OCI-LY3 (cell line): ENCODE measurements around the gene CCR8.
A peak's percentile ranks its signal among the peaks of the same experiment; 100 is the strongest.

Experiments used
- H2AFZ ChIP-seq: fragments of 200-600, 300-600 bp; shearing (Covaris generic); 2 replicates; pipeline ENCODE4 v1.6.0; 2014; ENCODE audit warnings: antibody characterized with exemption, low read depth, low read length
- H3K27ac ChIP-seq: fragments of 200-600, 300-600 bp; sonication (generic); 2 replicates; pipeline ENCODE4 v1.5.1; 2014; ENCODE audit warnings: mild to moderate bottlenecking, low read length, moderate library complexity, mixed read lengths
- H3K27me3 ChIP-seq: fragments of 200-600, 300-600 bp; sonication (generic); 2 replicates; pipeline ENCODE4 v1.6.1; 2014; ENCODE audit warnings: low read depth, low read length, mixed read lengths
- H3K36me3 ChIP-seq: fragments of 200-600, 300-600 bp; sonication (generic); replicated peaks from 2 replicates; pipeline ENCODE3; 2014; ENCODE audit warnings: low read depth, low read length, mixed read lengths
- H3K4me1 ChIP-seq: fragments of 300-600, 200-600 bp; sonication (generic); 2 replicates; pipeline ENCODE4 v1.6.1; 2014; ENCODE audit warnings: low read length, mixed read lengths
- H3K4me2 ChIP-seq: fragments of 200-600, 300-600 bp; sonication (generic); 2 replicates; pipeline ENCODE4 v1.6.1; 2014; ENCODE audit warnings: low read length, mixed read lengths
- H3K4me3 ChIP-seq: fragments of 300-600, 200-600 bp; sonication (generic); 2 replicates; pipeline ENCODE4 v1.5.1; 2014; ENCODE audit warnings: antibody characterized with exemption, mild to moderate bottlenecking, low read length, moderate library complexity
- H3K79me2 ChIP-seq: fragments of 300-600, 200-600 bp; shearing (Covaris generic); 2 replicates; pipeline ENCODE4 v1.6.1; 2014; ENCODE audit warnings: mild to moderate bottlenecking, low read length, mixed read lengths
- H3K9ac ChIP-seq: fragments of 300-600, 200-600 bp; shearing (Covaris generic); 2 replicates; pipeline ENCODE4 v1.6.0; 2014; ENCODE audit warnings: mild to moderate bottlenecking, low read length, moderate library complexity
- H3K9me3 ChIP-seq: fragments of 200-600, 300-600 bp; shearing (Covaris generic); 2 replicates; pipeline ENCODE4 v1.6.1; 2014; ENCODE audit warnings: low read length, mixed read lengths; ENCODE audit not compliant: insufficient read depth
- H4K20me1 ChIP-seq: fragments of 200-600, 300-600 bp; sonication (generic); 2 replicates; pipeline ENCODE4 v1.6.1; 2016; ENCODE audit warnings: low read length, mixed read lengths; ENCODE audit not compliant: insufficient read depth
- EZH2phosphoT487 ChIP-seq: fragments of 200-600 bp; shearing (Covaris generic); IDR thresholded peaks from 2 replicates; pipeline ENCODE4 v1.6.1; 2018; ENCODE audit warnings: antibody characterized with exemption, mixed run types, low read depth
- TF ChIP-seq, protein P1 (sequence below): fragments of 200-600, 300-600 bp; sonication (generic); IDR thresholded peaks from 2 replicates; pipeline ENCODE4 v1.5.1; 2014; ENCODE audit warnings: antibody characterized with exemption, low read length, low read depth

Gene CCR8

DNA sequence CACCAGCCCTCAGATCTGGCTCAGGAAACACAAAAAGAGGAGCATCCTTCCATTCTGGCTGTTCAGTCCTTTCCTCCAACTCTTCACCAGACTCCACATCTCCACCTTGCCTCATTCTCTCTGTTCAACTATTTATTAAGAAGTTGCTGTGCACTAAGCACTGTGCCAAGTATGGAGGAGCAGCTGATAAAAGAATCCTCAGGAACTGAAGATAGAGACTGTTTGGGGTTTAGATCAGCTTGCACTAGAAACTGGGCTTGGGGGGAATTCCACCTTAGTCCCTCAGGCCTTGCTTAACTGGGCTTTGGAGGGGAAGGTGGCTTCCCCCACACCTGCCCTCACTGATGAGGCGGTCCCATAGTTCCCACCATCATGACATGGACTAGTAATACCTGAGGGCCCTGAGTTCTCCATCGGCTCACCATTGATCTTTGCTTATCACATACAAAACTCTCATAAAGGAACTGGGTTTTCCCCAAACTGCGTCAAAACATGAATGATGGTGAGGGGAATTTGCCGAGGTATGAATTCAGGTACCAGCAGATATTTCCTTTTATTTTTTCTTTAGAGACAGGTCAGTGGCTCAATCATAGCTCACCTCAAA lies 1.7 kb upstream of the CCR8 start:
- Histone ChIP-seq H3K27ac (peak overlapping the region; percentile 29), H3K4me3 (peak overlapping the region; percentile 55), H3K4me2 (peak overlapping the region; percentile 80), H3K27me3 (no peaks in the 10 kb centered on the region), H3K36me3 (no peaks in the 10 kb centered on the region), H3K79me2 (no peaks in the 10 kb centered on the region), H3K9ac (no peak overlapping the region; the same call in 1 of the 2 replicates), H3K9me3 (no peaks in the 10 kb centered on the region), H3K4me1 (peaks cover 27% of the 10 kb centered on the region), H4K20me1 (no peaks in the 10 kb centered on the region), H2AFZ (peak overlapping the region; percentile 66)
- TF ChIP-seq, protein P1, sequence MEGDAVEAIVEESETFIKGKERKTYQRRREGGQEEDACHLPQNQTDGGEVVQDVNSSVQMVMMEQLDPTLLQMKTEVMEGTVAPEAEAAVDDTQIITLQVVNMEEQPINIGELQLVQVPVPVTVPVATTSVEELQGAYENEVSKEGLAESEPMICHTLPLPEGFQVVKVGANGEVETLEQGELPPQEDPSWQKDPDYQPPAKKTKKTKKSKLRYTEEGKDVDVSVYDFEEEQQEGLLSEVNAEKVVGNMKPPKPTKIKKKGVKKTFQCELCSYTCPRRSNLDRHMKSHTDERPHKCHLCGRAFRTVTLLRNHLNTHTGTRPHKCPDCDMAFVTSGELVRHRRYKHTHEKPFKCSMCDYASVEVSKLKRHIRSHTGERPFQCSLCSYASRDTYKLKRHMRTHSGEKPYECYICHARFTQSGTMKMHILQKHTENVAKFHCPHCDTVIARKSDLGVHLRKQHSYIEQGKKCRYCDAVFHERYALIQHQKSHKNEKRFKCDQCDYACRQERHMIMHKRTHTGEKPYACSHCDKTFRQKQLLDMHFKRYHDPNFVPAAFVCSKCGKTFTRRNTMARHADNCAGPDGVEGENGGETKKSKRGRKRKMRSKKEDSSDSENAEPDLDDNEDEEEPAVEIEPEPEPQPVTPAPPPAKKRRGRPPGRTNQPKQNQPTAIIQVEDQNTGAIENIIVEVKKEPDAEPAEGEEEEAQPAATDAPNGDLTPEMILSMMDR, result no peak
- TF ChIP-seq EZH2phosphoT487, result no peak

DNA sequence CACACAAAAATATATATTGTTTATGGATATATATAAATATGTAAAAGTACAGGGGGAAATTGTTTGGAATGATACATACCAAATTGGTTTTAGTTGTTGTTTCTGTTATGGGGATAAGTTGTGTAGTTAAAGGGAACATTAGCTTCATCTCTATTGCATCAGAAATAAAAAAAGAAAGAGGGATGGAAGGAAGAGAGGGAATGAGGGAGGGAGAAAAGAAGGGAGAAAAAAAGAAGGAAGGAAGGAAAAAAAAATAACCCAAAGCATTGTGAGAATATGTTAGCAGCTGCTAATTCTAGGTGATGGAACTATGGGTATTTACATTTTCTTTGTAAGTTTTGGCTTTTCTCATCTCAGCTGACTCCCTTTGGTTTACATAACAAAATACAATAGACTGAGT lies 1.3 kb downstream of the CCR8 start:
- 0 out of 2 replicates have a peak overlapping the region, but pooled peaks have one; percentile 29 for H2AFZ ChIP-seq
- no peaks in the 10 kb centered on the region for H3K9me3 ChIP-seq
- no peak overlapping the region for H3K4me2 ChIP-seq
- TF ChIP-seq, protein P1, result no peak
- no peak for TF ChIP-seq EZH2phosphoT487
- no peak overlapping the region for H3K9ac ChIP-seq
- no peak overlapping the region for H3K27ac ChIP-seq
- H3K4me1 ChIP-seq, result peaks cover 27% of the 10 kb centered on the region
- H3K36me3 ChIP-seq, result no peaks in the 10 kb centered on the region
- no peaks in the 10 kb centered on the region for H3K79me2 ChIP-seq
- no peak overlapping the region for H3K4me3 ChIP-seq
- H4K20me1 ChIP-seq, result no peaks in the 10 kb centered on the region
- no peaks in the 10 kb centered on the region for H3K27me3 ChIP-seq

DNA sequence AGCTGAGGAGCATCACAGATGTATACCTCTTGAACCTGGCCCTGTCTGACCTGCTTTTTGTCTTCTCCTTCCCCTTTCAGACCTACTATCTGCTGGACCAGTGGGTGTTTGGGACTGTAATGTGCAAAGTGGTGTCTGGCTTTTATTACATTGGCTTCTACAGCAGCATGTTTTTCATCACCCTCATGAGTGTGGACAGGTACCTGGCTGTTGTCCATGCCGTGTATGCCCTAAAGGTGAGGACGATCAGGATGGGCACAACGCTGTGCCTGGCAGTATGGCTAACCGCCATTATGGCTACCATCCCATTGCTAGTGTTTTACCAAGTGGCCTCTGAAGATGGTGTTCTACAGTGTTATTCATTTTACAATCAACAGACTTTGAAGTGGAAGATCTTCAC lies 3.0 kb downstream of the CCR8 start:
- Histone ChIP-seq H3K4me3 (no peak overlapping the region), H3K79me2 (no peaks in the 10 kb centered on the region), H3K27ac (no peak overlapping the region), H4K20me1 (no peaks in the 10 kb centered on the region), H3K4me2 (no peak overlapping the region), H3K9ac (no peak overlapping the region), H2AFZ (no peak overlapping the region), H3K9me3 (no peaks in the 10 kb centered on the region), H3K27me3 (no peaks in the 10 kb centered on the region), H3K36me3 (no peaks in the 10 kb centered on the region), H3K4me1 (peaks cover 19% of the 10 kb centered on the region)
- TF ChIP-seq, protein P1, result no peak
- no peak for TF ChIP-seq EZH2phosphoT487

DNA sequence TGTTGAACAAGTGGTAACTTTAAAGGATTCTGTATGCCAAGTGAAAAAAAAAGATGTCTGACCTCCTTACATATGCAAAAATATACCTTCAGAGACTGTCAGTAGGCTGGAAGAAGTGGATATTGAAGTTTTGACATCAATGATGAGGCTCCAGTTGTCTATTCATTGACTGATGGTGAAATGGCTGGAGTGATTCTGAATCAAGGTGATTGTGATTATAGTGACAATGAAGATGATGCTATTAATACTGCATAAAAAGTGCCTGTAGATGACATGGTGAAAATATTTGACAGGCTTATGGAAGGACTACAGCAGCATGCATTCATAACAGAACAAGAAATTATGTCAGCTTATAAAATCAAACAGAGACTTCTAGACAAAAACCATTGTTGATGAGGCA lies 4.1 kb downstream of the CCR8 start:
- Histone ChIP-seq H3K79me2 (no peaks in the 10 kb centered on the region), H3K36me3 (no peaks in the 10 kb centered on the region), H3K9ac (no peak overlapping the region), H4K20me1 (no peaks in the 10 kb centered on the region), H3K27ac (no peak overlapping the region), H2AFZ (no peak overlapping the region), H3K4me2 (no peak overlapping the region), H3K4me3 (no peak overlapping the region), H3K9me3 (no peaks in the 10 kb centered on the region), H3K4me1 (peaks cover 8% of the 10 kb centered on the region), H3K27me3 (no peaks in the 10 kb centered on the region)
- no peak for TF ChIP-seq EZH2phosphoT487
- TF ChIP-seq, protein P1, result no peak
